Ramos (cell line): ENCODE results near the gene AGFG2.

Experiments
- in situ Hi-C: fragments of 300-500 bp; cut with MboI; formaldehyde crosslinking; loops from one replicate; pipeline ENCODE4 v1.14.3; 2022; ENCODE audit warnings: low sequenced_read_pairs; ENCODE audit not compliant: unreplicated experiment

The AGFG2 gene

GRCh38 chr7:100583132-100584053 lies 44.4 kb downstream of the AGFG2 start:
- in situ Hi-C loops: no loop called here

- in situ Hi-C loops: no loop called here
Measured at GRCh38 chr7:100584054-100584682, 45.2 kb downstream of the AGFG2 start.

- in situ Hi-C loops: no loop called here
Measured at GRCh38 chr7:100584683-100585510, 45.9 kb downstream of the AGFG2 start.

- in situ Hi-C loops: no loop called here
Measured at GRCh38 chr7:100585511-100586265, 46.7 kb downstream of the AGFG2 start, which contains the start of gene LRCH4. TSS of gene LRCH4 (minus strand) at chr7:100586129. CDS start at chr7:100586100, 29 bp downstream.

- in situ Hi-C loops: no loop called here
Measured at GRCh38 chr7:100586266-100587025, 47.4 kb downstream of the AGFG2 start, which contains the start of gene FBXO24. TSS of gene FBXO24 (plus strand) at chr7:100586328. CDS start at chr7:100586626, 298 bp downstream.

GRCh38 chr7:100588438-100588837 lies 49.4 kb downstream of the AGFG2 start:
- in situ Hi-C loops: no loop called here

- in situ Hi-C loops: no loop called here
Measured at GRCh38 chr7:100589341-100589947, 50.4 kb downstream of the AGFG2 start.

GRCh38 chr7:100590077-100590737 lies 51.2 kb downstream of the AGFG2 start:
- in situ Hi-C loops: no loop called here

- in situ Hi-C loops: no loop called here
Measured at GRCh38 chr7:100591596-100591995, 52.6 kb downstream of the AGFG2 start.

- in situ Hi-C loops: no loop called here
Measured at GRCh38 chr7:100595188-100595587, 56.2 kb downstream of the AGFG2 start.

GRCh38 chr7:100598425-100598824 lies 59.4 kb downstream of the AGFG2 start:
- in situ Hi-C loops: no loop called here

GRCh38 chr7:100599911-100600729 lies 61.1 kb downstream of the AGFG2 start:
- in situ Hi-C loops: no loop called here

GRCh38 chr7:100600730-100601038 lies 61.7 kb downstream of the AGFG2 start:
- in situ Hi-C loops: no loop called here

- in situ Hi-C loops: no loop called here
Measured at GRCh38 chr7:100602889-100603725, 64.1 kb downstream of the AGFG2 start.

- in situ Hi-C loops: no loop called here
Measured at GRCh38 chr7:100603726-100604027, 64.7 kb downstream of the AGFG2 start.

- in situ Hi-C loops: no loop called here
Measured at GRCh38 chr7:100604028-100604975, 65.3 kb downstream of the AGFG2 start.
